OCI-LY3 (cell line): ENCODE measurements around the gene FOXN4.

ENCODE experiments used
- CTCF ChIP-seq: fragments of 200-600, 300-600 bp; sonication (generic); IDR thresholded peaks from 2 replicates; pipeline ENCODE4 v1.5.1; 2014; ENCODE audit warnings: antibody characterized with exemption, low read length, low read depth
- EZH2phosphoT487 ChIP-seq: fragments of 200-600 bp; shearing (Covaris generic); IDR thresholded peaks from 2 replicates; pipeline ENCODE4 v1.6.1; 2018; ENCODE audit warnings: antibody characterized with exemption, mixed run types, low read depth

GRCh38 chr12:109302770-109303169 is 6.3 kb downstream of the FOXN4 start:
- no peak for TF ChIP-seq CTCF
- TF ChIP-seq EZH2phosphoT487, result no peak
